ENCODE measurements around the gene KDM1B. TPM values are rescaled to one million over a fixed set of nuclear protein-coding genes. Genes with fewer than 3 reads are reported as not detected.

Gene KDM1B
- total RNA-seq, 1 experiment from 2014 or later = 25.0 TPM

- no peak overlapping the region for H3K4me3 ChIP-seq (ENCODE audit: low read length)
- no peaks in the 10 kb centered on the region for H3F3A ChIP-seq (ENCODE audit: low read length, unreplicated experiment)
- H3K4me1 ChIP-seq (ENCODE audit: insufficient read depth, low read length) = peaks cover 41% of the 10 kb centered on the region
- H3K27me3 ChIP-seq (ENCODE audit: low read length) = no peaks in the 10 kb centered on the region
- no peaks in the 10 kb centered on the region for H4K20me1 ChIP-seq (ENCODE audit: low read length)
- H3K4me2 ChIP-seq (ENCODE audit: low read length) = no peak overlapping the region
- H3K9me2 ChIP-seq (replicated peaks; ENCODE audit: low read length) = no peaks in the 10 kb centered on the region
- H3K79me2 ChIP-seq (ENCODE audit: low read length) = peaks cover 17% of the 10 kb centered on the region
- H3K27ac ChIP-seq (ENCODE audit: low read length) = no peak overlapping the region
- H3K9me3 ChIP-seq (ENCODE audit: low read length) = no peaks in the 10 kb centered on the region
- TF ChIP-seq EZH2phosphoT487 (IDR thresholded peaks at IDR 0.05; ENCODE audit: borderline replicate concordance, low read length) = no peak
- no peak for TF ChIP-seq EZH2 (IDR thresholded peaks at IDR 0.05; ENCODE audit: low read length, unreplicated experiment)
- TF ChIP-seq CTCF (conservative IDR thresholded peaks at IDR 0.05; ENCODE audit: low read depth, low read length) = no peak
- ATAC-seq = no peak
- no TSS peak for BruUV-seq (replicated peaks)
- H2AFZ ChIP-seq (ENCODE audit: low read length) = no peak overlapping the region
- H3K36me3 ChIP-seq (ENCODE audit: low read depth, low read length) = no peaks in the 10 kb centered on the region
- intact Hi-C loops (cut with micrococcal nuclease) = no loop called here
- CTCF ChIA-PET = no interaction called here
- DNase-seq = no peak
- POLR2A ChIA-PET (ENCODE audit: unreplicated experiment) = no interaction called here
- H3K9ac ChIP-seq (ENCODE audit: low read length) = no peak overlapping the region
Measured at GRCh38 chr6:18151801-18152200, 3.4 kb upstream of the KDM1B start.

- no peak for TF ChIP-seq EZH2 (IDR thresholded peaks at IDR 0.05; ENCODE audit: low read length, unreplicated experiment)
- TF ChIP-seq CTCF (conservative IDR thresholded peaks at IDR 0.05; ENCODE audit: low read depth, low read length) = no peak
- no peak for TF ChIP-seq EZH2phosphoT487 (IDR thresholded peaks at IDR 0.05; ENCODE audit: borderline replicate concordance, low read length)
- Histone ChIP-seq H3K9me2 (replicated peaks; ENCODE audit: low read length) (no peaks in the 10 kb centered on the region), H3K36me3 (ENCODE audit: low read depth, low read length) (no peaks in the 10 kb centered on the region), H3K4me1 (ENCODE audit: insufficient read depth, low read length) (peaks cover 30% of the 10 kb centered on the region), H3K79me2 (ENCODE audit: low read length) (peaks cover 17% of the 10 kb centered on the region), H3K4me3 (ENCODE audit: low read length) (peak overlapping the region; percentile 93), H4K20me1 (ENCODE audit: low read length) (no peaks in the 10 kb centered on the region), H2AFZ (ENCODE audit: low read length) (no peak overlapping the region), H3K27me3 (ENCODE audit: low read length) (no peaks in the 10 kb centered on the region), H3K4me2 (ENCODE audit: low read length) (peak overlapping the region; percentile 78), H3F3A (ENCODE audit: low read length, unreplicated experiment) (no peaks in the 10 kb centered on the region), H3K9me3 (ENCODE audit: low read length) (no peaks in the 10 kb centered on the region), H3K9ac (ENCODE audit: low read length) (peak overlapping the region; percentile 84), H3K27ac (ENCODE audit: low read length) (peak overlapping the region; percentile 46)
- ATAC-seq (no peak), DNase-seq (no peak)
- intact Hi-C loops (cut with micrococcal nuclease) = no loop called here
- no TSS peak for BruUV-seq (replicated peaks)
- ChIA-PET POLR2A (ENCODE audit: unreplicated experiment) (no interaction called here), CTCF (no interaction called here)
Measured at GRCh38 chr6:18153311-18153703, 1.9 kb upstream of the KDM1B start.

GRCh38 chr6:18154507-18155149 is 594 bp upstream of the KDM1B start, which contains the start of gene TPMT:
TSS of gene TPMT (minus strand) at chr6:18155077. CDS start at chr6:18149127, 5,950 bp downstream.
- Histone ChIP-seq H3K79me2 (ENCODE audit: low read length) (peaks cover 17% of the 10 kb centered on the region), H3F3A (ENCODE audit: low read length, unreplicated experiment) (no peaks in the 10 kb centered on the region), H3K4me3 (ENCODE audit: low read length) (peak within 1 kb of the TSS; percentile 93), H3K4me1 (ENCODE audit: insufficient read depth, low read length) (peaks cover 20% of the 10 kb centered on the region), H3K36me3 (ENCODE audit: low read depth, low read length) (no peaks in the 10 kb centered on the region), H3K9me3 (ENCODE audit: low read length) (no peaks in the 10 kb centered on the region), H3K9me2 (replicated peaks; ENCODE audit: low read length) (no peaks in the 10 kb centered on the region), H2AFZ (ENCODE audit: low read length) (peak within 1 kb of the TSS; percentile 79), H3K27ac (ENCODE audit: low read length) (peak within 1 kb of the TSS; percentile 52), H3K27me3 (ENCODE audit: low read length) (no peaks in the 10 kb centered on the region), H3K9ac (ENCODE audit: low read length) (peak within 1 kb of the TSS; percentile 85), H3K4me2 (ENCODE audit: low read length) (peak within 1 kb of the TSS; percentile 78), H4K20me1 (ENCODE audit: low read length) (no peaks in the 10 kb centered on the region)
- ChIA-PET POLR2A (ENCODE audit: unreplicated experiment) (interaction anchor here (0.6 to 0.8 kb wide), 5 partner anchors 25 to 338 kb away, joined by 3 to 9 read pairs (median 5); no protein-coding TSS in a partner anchor), CTCF (interaction anchor here (1.1 kb wide), 1 partner anchor 32 kb away, joined by 3 read pairs; the partner anchor contains the start of gene NHLRC1)
- peak; percentile 62 for ATAC-seq
- DNase-seq = peak; percentile 16
- intact Hi-C loops (cut with micrococcal nuclease) = loop anchor here (2.0 to 5.0 kb wide), 3 partner anchors 110 to 447 kb away; partner anchors contain the start of genes DEK and NUP153
- TF ChIP-seq CTCF (conservative IDR thresholded peaks at IDR 0.05; ENCODE audit: low read depth, low read length) = no peak
- TF ChIP-seq EZH2phosphoT487 (IDR thresholded peaks at IDR 0.05; ENCODE audit: borderline replicate concordance, low read length) = no peak
- no peak for TF ChIP-seq EZH2 (IDR thresholded peaks at IDR 0.05; ENCODE audit: low read length, unreplicated experiment)
- TSS peak; percentile 81 for BruUV-seq (replicated peaks)
